Activated CD8-positive, alpha-beta T cell treated with anti-CD3 and anti-CD28 coated beads for 36 hours (primary cell): ENCODE measurements around the gene LRRFIP2. TPM values are rescaled to one million over a fixed set of nuclear protein-coding genes. Genes with fewer than 3 reads are reported as not detected.
A peak's percentile ranks its signal among the peaks of the same experiment; 100 is the strongest.

Experiments used
- ATAC-seq: fragments of 200-7000 bp; cut with Tn5 transposase; one replicate; pipeline ENCODE4 v1.10.0; 2021; ENCODE audit warnings: mild to moderate bottlenecking, moderate library complexity
- CTCF ChIA-PET: fragments of 350-600 bp; sonication (Branson Sonifier 250); formaldehyde crosslinking; loops from one replicate; lab custom pipeline; 2021; ENCODE audit warnings: antibody characterized with exemption; lab: Charles Lee
- POLR2A ChIA-PET: fragments of 350-600 bp; sonication (Branson Sonifier 250); formaldehyde crosslinking; loops from one replicate; lab custom pipeline; 2021; ENCODE audit warnings: antibody characterized with exemption; lab: Charles Lee
- DNase-seq: peaks from one replicate; pipeline ENCODE4 v3.0.0-alpha.2; 2020
- H3K27ac Mint-ChIP-seq: one replicate; pipeline ENCODE4 v1.8.0; 2021; ENCODE audit warnings: mild to moderate bottlenecking, mixed read lengths
- H3K27me3 Mint-ChIP-seq: one replicate; pipeline ENCODE4 v1.8.0; 2021; ENCODE audit warnings: mixed read lengths
- H3K36me3 Mint-ChIP-seq: one replicate; pipeline ENCODE4 v1.8.0; 2021; ENCODE audit warnings: low read depth, mixed read lengths
- H3K4me1 Mint-ChIP-seq: one replicate; pipeline ENCODE4 v1.8.0; 2021; ENCODE audit warnings: low read depth, mixed read lengths
- H3K4me3 Mint-ChIP-seq: one replicate; pipeline ENCODE4 v1.8.0; 2021; ENCODE audit warnings: mild to moderate bottlenecking, moderate library complexity, mixed read lengths
- H3K9me3 Mint-ChIP-seq: one replicate; pipeline ENCODE4 v1.8.0; 2021; ENCODE audit warnings: mixed read lengths
- intact Hi-C: fragments of 100-400 bp; cut with micrococcal nuclease; formaldehyde crosslinking; loops from one replicate; pipeline ENCODE4 v1.10.0; 2022
- total RNA-seq, 2 experiments: library from RNA; stranded (reverse); gene quantifications; one replicate each; pipeline ENCODE4 v1.2.3, GENCODE V29; 2021
- TF ChIP-seq, protein P1 (sequence below): fragments of 200-600 bp; IDR thresholded peaks from one replicate; pipeline ENCODE4 v1.8.0; 2022; ENCODE audit warnings: antibody characterized with exemption, mild to moderate bottlenecking

Gene LRRFIP2
- total RNA-seq, 2 experiments from 2014 or later: 18.7 to 23.1 TPM

- H3K4me3 Mint-ChIP-seq: no peak overlapping the region
These were observed 56.8 kb downstream of the LRRFIP2 start for GRCh38 chr3:37117548-37117947.

GRCh38 chr3:37116998-37117397, 57.4 kb downstream of the LRRFIP2 start:
- TF ChIP-seq, protein P1, sequence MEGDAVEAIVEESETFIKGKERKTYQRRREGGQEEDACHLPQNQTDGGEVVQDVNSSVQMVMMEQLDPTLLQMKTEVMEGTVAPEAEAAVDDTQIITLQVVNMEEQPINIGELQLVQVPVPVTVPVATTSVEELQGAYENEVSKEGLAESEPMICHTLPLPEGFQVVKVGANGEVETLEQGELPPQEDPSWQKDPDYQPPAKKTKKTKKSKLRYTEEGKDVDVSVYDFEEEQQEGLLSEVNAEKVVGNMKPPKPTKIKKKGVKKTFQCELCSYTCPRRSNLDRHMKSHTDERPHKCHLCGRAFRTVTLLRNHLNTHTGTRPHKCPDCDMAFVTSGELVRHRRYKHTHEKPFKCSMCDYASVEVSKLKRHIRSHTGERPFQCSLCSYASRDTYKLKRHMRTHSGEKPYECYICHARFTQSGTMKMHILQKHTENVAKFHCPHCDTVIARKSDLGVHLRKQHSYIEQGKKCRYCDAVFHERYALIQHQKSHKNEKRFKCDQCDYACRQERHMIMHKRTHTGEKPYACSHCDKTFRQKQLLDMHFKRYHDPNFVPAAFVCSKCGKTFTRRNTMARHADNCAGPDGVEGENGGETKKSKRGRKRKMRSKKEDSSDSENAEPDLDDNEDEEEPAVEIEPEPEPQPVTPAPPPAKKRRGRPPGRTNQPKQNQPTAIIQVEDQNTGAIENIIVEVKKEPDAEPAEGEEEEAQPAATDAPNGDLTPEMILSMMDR: no peak
- H3K4me3 Mint-ChIP-seq: no peak overlapping the region
- POLR2A ChIA-PET: no interaction called here
- no peak for DNase-seq
- no peak overlapping the region for H3K27ac Mint-ChIP-seq
- intact Hi-C loops: no loop called here
- H3K9me3 Mint-ChIP-seq: no peaks in the 10 kb centered on the region
- no peak for ATAC-seq
- CTCF ChIA-PET: no interaction called here
- H3K36me3 Mint-ChIP-seq: peaks cover under 1% of the 10 kb centered on the region
- H3K4me1 Mint-ChIP-seq: peaks cover 15% of the 10 kb centered on the region
- H3K27me3 Mint-ChIP-seq: no peaks in the 10 kb centered on the region

More at GRCh38 chr3:37117548-37117947, 56.8 kb downstream of the LRRFIP2 start:
- Mint-ChIP-seq H3K9me3 (peaks cover 2% of the 10 kb centered on the region), H3K36me3 (peaks cover 5% of the 10 kb centered on the region), H3K4me1 (peaks cover 15% of the 10 kb centered on the region), H3K27ac (no peak overlapping the region), H3K27me3 (no peaks in the 10 kb centered on the region)
- TF ChIP-seq, protein P1: no peak
- intact Hi-C loops: no loop called here
- ChIA-PET CTCF (no interaction called here), POLR2A (no interaction called here)
- DNase-seq: no peak
- ATAC-seq: no peak

DNA sequence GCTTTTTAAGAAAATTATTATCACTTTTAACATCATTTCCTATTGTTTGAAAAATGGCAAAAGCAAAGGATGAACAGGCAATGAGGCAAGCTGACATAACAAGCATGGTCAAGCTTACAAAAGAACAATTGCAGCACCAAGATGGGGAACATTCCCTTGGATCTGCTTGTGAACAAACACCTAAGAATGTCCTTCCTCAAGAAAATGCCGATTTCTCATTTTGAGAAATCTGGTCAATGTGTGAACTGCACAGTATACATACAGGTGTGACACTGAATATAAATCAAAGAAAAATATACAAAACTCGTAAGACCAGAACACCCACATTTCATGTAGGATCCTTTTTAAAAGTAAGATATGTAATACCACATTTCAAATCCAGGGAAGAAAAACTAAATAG, 58.9 kb downstream of the LRRFIP2 start:
- no peaks in the 10 kb centered on the region for H3K9me3 Mint-ChIP-seq
- H3K36me3 Mint-ChIP-seq: no peaks in the 10 kb centered on the region
- no peak overlapping the region for H3K27ac Mint-ChIP-seq
- ChIA-PET CTCF (no interaction called here), POLR2A (interaction anchor here (1.3 kb wide), 1 partner anchor 47 kb away, joined by 3 read pairs; no protein-coding TSS in a partner anchor)
- no peaks in the 10 kb centered on the region for H3K27me3 Mint-ChIP-seq
- TF ChIP-seq, protein P1: no peak
- intact Hi-C loops: no loop called here
- DNase-seq (no peak), ATAC-seq (no peak)
- H3K4me3 Mint-ChIP-seq: no peak overlapping the region
- H3K4me1 Mint-ChIP-seq: peaks cover 15% of the 10 kb centered on the region

DNA sequence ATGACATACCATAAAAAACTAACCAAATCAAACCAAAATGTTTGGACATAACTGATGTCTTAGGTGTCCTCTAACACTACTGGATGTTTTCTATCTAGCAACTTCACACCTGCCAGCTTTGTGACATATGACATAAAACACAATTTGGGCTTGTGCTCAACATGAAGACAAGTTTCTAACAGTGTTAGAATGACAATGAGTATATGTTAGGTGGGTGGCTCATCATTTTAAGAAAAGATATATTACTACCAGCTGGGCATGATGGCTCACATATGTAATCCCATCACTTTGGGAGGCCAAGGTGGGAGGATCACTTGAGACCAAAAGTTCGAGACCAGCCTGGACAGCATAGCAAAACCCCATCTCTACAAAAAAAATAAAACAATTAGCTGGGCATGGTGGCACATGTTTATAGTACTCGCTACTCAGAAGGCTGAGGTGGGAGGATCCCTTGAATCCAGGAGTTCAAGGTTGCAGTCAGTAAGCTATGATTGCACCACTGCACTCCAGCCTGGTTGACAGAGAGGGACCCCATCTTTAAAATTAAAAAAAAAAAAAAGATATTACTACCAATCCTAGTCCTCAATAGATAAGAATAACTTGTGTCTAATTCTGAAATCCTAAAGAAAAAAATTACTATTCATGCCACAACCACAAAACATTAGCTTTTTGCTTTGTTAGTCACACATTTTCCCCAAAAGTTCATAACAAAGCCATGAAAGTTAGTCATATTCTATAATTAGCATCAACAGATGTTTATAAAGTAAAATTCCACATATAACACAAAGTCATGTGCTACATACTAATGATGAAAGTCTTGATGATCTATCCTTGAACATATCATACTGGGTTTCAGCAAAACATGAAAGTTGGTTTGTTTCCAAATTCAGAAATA, 59.9 kb downstream of the LRRFIP2 start:
- H3K27me3 Mint-ChIP-seq: no peaks in the 10 kb centered on the region
- DNase-seq: no peak
- ChIA-PET POLR2A (interaction anchor here (0.7 to 1.3 kb wide), 2 partner anchors 48 to 125 kb away, joined by 3 read pairs; no protein-coding TSS in a partner anchor), CTCF (interaction anchor here (1.1 to 1.3 kb wide), 3 partner anchors 12 to 99 kb away, joined by 3 to 5 read pairs (median 4); no protein-coding TSS in a partner anchor)
- H3K4me3 Mint-ChIP-seq: no peak overlapping the region
- no peaks in the 10 kb centered on the region for H3K9me3 Mint-ChIP-seq
- no peak overlapping the region for H3K27ac Mint-ChIP-seq
- TF ChIP-seq, protein P1: no peak
- ATAC-seq: peak; percentile 47
- peaks cover 15% of the 10 kb centered on the region for H3K4me1 Mint-ChIP-seq
- intact Hi-C loops: no loop called here
- no peaks in the 10 kb centered on the region for H3K36me3 Mint-ChIP-seq

GRCh38 chr3:37112987-37113386, 61.4 kb downstream of the LRRFIP2 start:
- H3K4me3 Mint-ChIP-seq: no peak overlapping the region
- CTCF ChIA-PET: no interaction called here
- TF ChIP-seq, protein P1: no peak
- DNase-seq (no peak), ATAC-seq (no peak)
- intact Hi-C loops: no loop called here
- H3K27ac Mint-ChIP-seq: no peak overlapping the region
- no peaks in the 10 kb centered on the region for H3K9me3 Mint-ChIP-seq
- no peaks in the 10 kb centered on the region for H3K36me3 Mint-ChIP-seq
- H3K4me1 Mint-ChIP-seq: peaks cover 15% of the 10 kb centered on the region
- POLR2A ChIA-PET: no interaction called here
- no peaks in the 10 kb centered on the region for H3K27me3 Mint-ChIP-seq
